K562 (cell line): ENCODE results near the gene HINT3. TPM values are rescaled to one million over a fixed set of nuclear protein-coding genes. Genes with fewer than 3 reads are reported as not detected.

Experiments
- ATAC-seq: fragments of 200-7000 bp; cut with Tn5 transposase; 3 replicates; pipeline ENCODE4 v1.9.1; 2020; ENCODE audit warnings: moderate library complexity
- BruUV-seq: library from RNA; stranded (reverse); fragments of 400-500 nt; replicated peaks from 2 replicates; lab custom pipeline; 2021; lab: Mats Ljungman, UMichigan
- CTCF ChIA-PET: fragments of 300-600 bp; formaldehyde crosslinking; extraction: SDS; loops from one replicate; lab custom pipeline; 2021; ENCODE audit warnings: low intra/inter-chr PET ratio; lab: Yijun Ruan, JAX
- POLR2A ChIA-PET: fragments of 300-600, 350-650 bp; sonication (Branson Sonifier 250); formaldehyde crosslinking; extraction: SDS; loops from one replicate; lab custom pipeline; 2021; ENCODE audit warnings: antibody characterized with exemption, inconsistent platforms; lab: Yijun Ruan, JAX
- DNase-seq, 4 experiments: peaks; one replicate each; pipeline versions ENCODE4 v3.0.0 to v3.0.0-alpha.2; 2011 to 2018; ENCODE audit warnings: low spot score in 3 of 4, mixed read lengths in 3 of 4; ENCODE audit errors: extremely low read depth in 1 of 4
- FAIRE-seq: peaks from 2 replicates; lab custom pipeline; 2011; peaks lifted over from hg19 to GRCh38; lab: Jason Lieb, UNC
- H2AFZ ChIP-seq: 2 replicates; pipeline ENCODE4 v1.6.0; 2011; ENCODE audit warnings: low read depth, low read length, control low read depth, inconsistent platforms
- H3K27ac ChIP-seq: fragments of 200-600 bp; 3 replicates; pipeline ENCODE4 v1.8.0; 2011; ENCODE audit warnings: low read depth, mild to moderate bottlenecking, control low read depth, inconsistent platforms, low read length, moderate library complexity, mixed read lengths; ENCODE audit errors: extremely low read depth
- H3K27me3 ChIP-seq, 2 experiments: fragments of 300-600 bp in 1 of 2; 2 replicates in 1 of 2; 3 replicates in 1 of 2; pipeline versions ENCODE4 v1.6.0 to v1.8.0; 2011; ENCODE audit warnings: inconsistent platforms in 2 of 2, low read length in 2 of 2, mild to moderate bottlenecking in 1 of 2, mixed read lengths in 1 of 2, moderate library complexity in 1 of 2; ENCODE audit not compliant: control insufficient read depth in 2 of 2, insufficient read depth in 2 of 2
- H3K36me3 ChIP-seq: fragments of 300-600 bp; 3 replicates; pipeline ENCODE4 v1.8.0; 2011; ENCODE audit warnings: mild to moderate bottlenecking, low read length, inconsistent platforms; ENCODE audit not compliant: control insufficient read depth, insufficient read depth
- H3K4me1 ChIP-seq, 2 experiments: fragments of 200-600 bp in 1 of 2; replicated peaks in 1 of 2; 2 replicates in 1 of 2; 3 replicates in 1 of 2; pipeline versions ENCODE4 v1.5.1 to v1.8.0; 2011; ENCODE audit warnings: inconsistent platforms in 2 of 2, low read length in 2 of 2, mild to moderate bottlenecking in 1 of 2, mixed read lengths in 1 of 2, moderate library complexity in 1 of 2; ENCODE audit not compliant: control insufficient read depth in 2 of 2, insufficient read depth in 2 of 2
- H3K4me2 ChIP-seq: 2 replicates; pipeline ENCODE4 v1.6.1; 2011; ENCODE audit warnings: low read length, control low read depth, inconsistent platforms, mixed read lengths; ENCODE audit not compliant: insufficient read depth
- H3K4me3 ChIP-seq: fragments of 200-600 bp; sonication (generic), shearing (Covaris generic); 2 replicates; pipeline ENCODE4 v1.5.1; 2016; ENCODE audit warnings: control low read depth, inconsistent platforms
- H3K79me2 ChIP-seq: fragments of 200-600 bp; 3 replicates; pipeline ENCODE4 v1.8.0; 2011; ENCODE audit warnings: low read length, inconsistent platforms; ENCODE audit not compliant: control insufficient read depth, insufficient read depth
- H3K9ac ChIP-seq, 2 experiments: 2 replicates each; pipeline versions ENCODE4 v1.6.0 to v1.6.1; 2011; ENCODE audit warnings: low read depth in 2 of 2, low read length in 2 of 2, control low read depth in 1 of 2, inconsistent platforms in 1 of 2, mild to moderate bottlenecking in 1 of 2, mixed read lengths in 1 of 2; ENCODE audit not compliant: insufficient read depth in 1 of 2
- H3K9me1 ChIP-seq: one replicate; pipeline ENCODE4 v1.6.0; 2011; ENCODE audit warnings: inconsistent platforms, mild to moderate bottlenecking, low read length, moderate library complexity; ENCODE audit not compliant: control insufficient read depth, insufficient read depth
- H3K9me3 ChIP-seq: replicated peaks from 2 replicates; pipeline ENCODE4 v1.5.1; 2011; ENCODE audit warnings: low read depth, low read length, inconsistent platforms; ENCODE audit not compliant: control insufficient read depth, insufficient read depth
- H4K20me1 ChIP-seq: replicated peaks from 2 replicates; pipeline ENCODE4 v1.6.1; 2011; ENCODE audit warnings: low read length, inconsistent platforms, mixed read lengths; ENCODE audit not compliant: control insufficient read depth, insufficient read depth
- CHD2 ChIP-seq: IDR thresholded peaks from 2 replicates; pipeline ENCODE4 v1.6.1; 2011; ENCODE audit warnings: low read depth, low read length
- HCFC1 ChIP-seq: IDR thresholded peaks from 2 replicates; pipeline ENCODE4 v1.6.1; 2012; ENCODE audit warnings: low read depth, low read length, improper control_type of control experiment
- KDM2B ChIP-seq: fragments of 250-450 bp; sonication (Bioruptor Pico); IDR thresholded peaks from 2 replicates; pipeline ENCODE4 v1.8.0; 2021; ENCODE audit warnings: mild to moderate bottlenecking, moderate library complexity
- MAFF ChIP-seq: IDR thresholded peaks from 2 replicates; pipeline ENCODE4 v1.6.1; 2012; ENCODE audit warnings: low read length, improper control_type of control experiment
- MAFK ChIP-seq: IDR thresholded peaks from 2 replicates; pipeline ENCODE4 v1.6.1; 2011; ENCODE audit warnings: low read length, improper control_type of control experiment
- TCF7L2 ChIP-seq: fragments of 150-350 bp; IDR thresholded peaks from 2 replicates; pipeline ENCODE4 v1.6.1; 2016; ENCODE audit warnings: low read depth, mild to moderate bottlenecking, low read length, moderate library complexity
- UBTF ChIP-seq, 2 experiments: IDR thresholded peaks; 2 replicates each; pipeline ENCODE4 v1.6.1; 2012; ENCODE audit warnings: improper control_type of control experiment in 2 of 2, low read depth in 2 of 2, low read length in 2 of 2, borderline replicate concordance in 1 of 2
- XRCC5 ChIP-seq: fragments of 200-400 bp; formaldehyde crosslinking; IDR thresholded peaks from 2 replicates; pipeline ENCODE4 v1.6.1; 2017; ENCODE audit warnings: low read depth, mild to moderate bottlenecking, low read length
- ZNF316 ChIP-seq: fragments of 450-650 bp; IDR thresholded peaks from 2 replicates; pipeline ENCODE4 v1.6.1; 2016
- ZNF398 ChIP-seq: fragments of 250-450 bp; sonication (Bioruptor Pico); IDR thresholded peaks from 2 replicates; pipeline ENCODE4 v1.8.0; 2021; ENCODE audit warnings: moderate library complexity, mild to moderate bottlenecking, inconsistent platforms
- in situ Hi-C: fragments of 300-500 bp; cut with MboI; formaldehyde crosslinking; loops from 4 replicates; pipeline ENCODE4 v1.15.0; 2018; ENCODE audit warnings: inconsistent platforms, mixed read lengths
- intact Hi-C: fragments of 100-400 bp; cut with micrococcal nuclease; formaldehyde crosslinking; loops from 2 replicates; pipeline ENCODE4 v1.14.2; 2022
- polyA plus RNA-seq, 8 experiments: library from polyadenylated mRNA; depleted of rRNA in 4 of 8; stranded (reverse) in 5 of 8; unstranded in 3 of 8; fragments of >200 nt; fragmentation: Nextera tagmentation in 2 of 8; fragmentation: Illumina TruSeq in 1 of 8; extraction: Ambion mirVana in 2 of 8; extraction: Trizol in 1 of 8; gene quantifications; 2 replicates each; pipeline versions ENCODE4 v1.2.1 to v1.2.3, GENCODE V29; 2011 to 2014; ENCODE audit warnings: inconsistent platforms in 1 of 8, missing spikeins in 1 of 8
- total RNA-seq, 7 experiments: library from RNA; depleted of rRNA in 6 of 7; stranded (reverse); fragments of >200 nt in 6 of 7; fragmentation: Illumina TruSeq in 2 of 7; extraction: Trizol in 2 of 7; gene quantifications; 2 replicates each; pipeline versions ENCODE4 v1.2.1 to v1.2.3, GENCODE V29; 2011 to 2021; ENCODE audit warnings: low replicate concordance in 1 of 7
- TF ChIP-seq, protein P1 (sequence below): fragments of 450-650 bp; IDR thresholded peaks from 2 replicates; pipeline ENCODE4 v1.6.1; 2018; ENCODE audit warnings: mild to moderate bottlenecking, low read depth; ENCODE audit not compliant: partially characterized antibody

Gene HINT3
- total and polyA plus RNA-seq, 9 of the 15 experiments (the other 6 are each of a cell fraction or from before 2014, with no cell fraction given): 1.4 to 16.6 (median 10.8) TPM

DNA sequence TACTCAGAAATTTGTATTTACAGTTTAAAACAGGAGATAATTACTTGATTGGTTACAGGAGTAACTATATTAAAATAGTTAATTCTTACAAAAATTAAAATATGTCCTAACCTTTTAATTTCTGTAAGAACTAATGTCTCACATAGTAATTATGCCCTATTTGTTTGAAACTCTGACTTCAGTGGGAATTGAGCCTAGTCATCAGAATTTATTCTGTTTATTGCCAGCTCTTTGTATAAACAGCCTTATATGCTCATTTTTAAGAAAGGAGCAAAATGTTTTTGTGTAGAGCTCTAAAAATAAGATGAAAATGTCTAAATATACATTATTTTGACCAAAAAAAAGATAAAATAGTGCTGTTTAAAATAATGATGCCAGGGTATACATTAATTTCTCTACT, 51.2 kb downstream of the HINT3 start:
- in situ Hi-C loops (no loop called here), intact Hi-C loops (no loop called here)
- no peaks in the 10 kb centered on the region for H3K9me1 ChIP-seq
- no peak overlapping the region for H3K9ac ChIP-seq
- H3K4me1 ChIP-seq: no peaks in the 10 kb centered on the region
- TF ChIP-seq TCF7L2: no peak
- no peak for TF ChIP-seq UBTF (IDR thresholded peaks at IDR 0.05; ENCODE audit: borderline replicate concordance in 1 of 2, low read depth in 2 of 2, low read length in 2 of 2)
- TF ChIP-seq XRCC5: no peak
- no peak for TF ChIP-seq KDM2B (CRISPR knock-in tag)
- TF ChIP-seq, protein P1, sequence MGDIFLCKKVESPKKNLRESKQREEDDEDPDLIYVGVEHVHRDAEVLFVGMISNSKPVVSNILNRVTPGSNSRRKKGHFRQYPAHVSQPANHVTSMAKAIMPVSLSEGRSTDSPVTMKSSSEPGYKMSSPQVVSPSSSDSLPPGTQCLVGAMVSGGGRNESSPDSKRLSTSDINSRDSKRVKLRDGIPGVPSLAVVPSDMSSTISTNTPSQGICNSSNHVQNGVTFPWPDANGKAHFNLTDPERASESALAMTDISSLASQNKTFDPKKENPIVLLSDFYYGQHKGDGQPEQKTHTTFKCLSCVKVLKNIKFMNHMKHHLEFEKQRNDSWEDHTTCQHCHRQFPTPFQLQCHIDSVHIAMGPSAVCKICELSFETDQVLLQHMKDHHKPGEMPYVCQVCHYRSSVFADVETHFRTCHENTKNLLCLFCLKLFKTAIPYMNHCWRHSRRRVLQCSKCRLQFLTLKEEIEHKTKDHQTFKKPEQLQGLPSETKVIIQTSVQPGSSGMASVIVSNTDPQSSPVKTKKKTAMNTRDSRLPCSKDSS: no peak
- TF ChIP-seq ZNF398 (CRISPR knock-in tag): no peak
- no peak for TF ChIP-seq HCFC1
- no peak for TF ChIP-seq CHD2
- peak; percentile 66 for TF ChIP-seq ZNF316
- TF ChIP-seq MAFF: peak; percentile 21; the same call in 1 of the 2 replicates
- peak; percentile 19; the same call in 1 of the 2 replicates for TF ChIP-seq MAFK
- no TSS peak for BruUV-seq
- ChIA-PET CTCF (no interaction called here), POLR2A (interaction anchor here (0.7 to 1.1 kb wide), 2 partner anchors 19 to 22 kb away, joined by 4 to 5 read pairs; partner anchors contain the start of gene TRMT11)
- DNase-seq (no peak), ATAC-seq (no peak), FAIRE-seq (no peak)
- no peaks in the 10 kb centered on the region for H3K9me3 ChIP-seq
- peaks cover 8% of the 10 kb centered on the region; the same call in 2 of the 3 replicates for H3K79me2 ChIP-seq
- H3K36me3 ChIP-seq: peaks cover 88% of the 10 kb centered on the region
- H3K4me3 ChIP-seq: no peak overlapping the region
- H4K20me1 ChIP-seq: no peaks in the 10 kb centered on the region
- H3K4me2 ChIP-seq: no peak overlapping the region
- H3K27me3 ChIP-seq: no peaks in the 10 kb centered on the region
- H2AFZ ChIP-seq: no peak overlapping the region
- no peak overlapping the region for H3K27ac ChIP-seq
